ENCODE data around the gene TLR8. TPM values are rescaled to one million over a fixed set of nuclear protein-coding genes. Genes with fewer than 3 reads are reported as not detected.

The TLR8 gene
- total RNA-seq, 6 experiments from 2014 or later = not detected

DNA sequence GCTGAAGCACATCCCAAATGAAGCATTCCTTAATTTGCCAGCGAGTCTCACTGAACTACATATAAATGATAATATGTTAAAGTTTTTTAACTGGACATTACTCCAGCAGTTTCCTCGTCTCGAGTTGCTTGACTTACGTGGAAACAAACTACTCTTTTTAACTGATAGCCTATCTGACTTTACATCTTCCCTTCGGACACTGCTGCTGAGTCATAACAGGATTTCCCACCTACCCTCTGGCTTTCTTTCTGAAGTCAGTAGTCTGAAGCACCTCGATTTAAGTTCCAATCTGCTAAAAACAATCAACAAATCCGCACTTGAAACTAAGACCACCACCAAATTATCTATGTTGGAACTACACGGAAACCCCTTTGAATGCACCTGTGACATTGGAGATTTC lies 14.6 kb downstream of the TLR8 start:
- peaks cover 7% of the 10 kb centered on the region; the same call in 1 of the 2 replicates for H3K27me3 Mint-ChIP-seq (ENCODE audit: insufficient read depth)
- TF ChIP-seq, protein P1, sequence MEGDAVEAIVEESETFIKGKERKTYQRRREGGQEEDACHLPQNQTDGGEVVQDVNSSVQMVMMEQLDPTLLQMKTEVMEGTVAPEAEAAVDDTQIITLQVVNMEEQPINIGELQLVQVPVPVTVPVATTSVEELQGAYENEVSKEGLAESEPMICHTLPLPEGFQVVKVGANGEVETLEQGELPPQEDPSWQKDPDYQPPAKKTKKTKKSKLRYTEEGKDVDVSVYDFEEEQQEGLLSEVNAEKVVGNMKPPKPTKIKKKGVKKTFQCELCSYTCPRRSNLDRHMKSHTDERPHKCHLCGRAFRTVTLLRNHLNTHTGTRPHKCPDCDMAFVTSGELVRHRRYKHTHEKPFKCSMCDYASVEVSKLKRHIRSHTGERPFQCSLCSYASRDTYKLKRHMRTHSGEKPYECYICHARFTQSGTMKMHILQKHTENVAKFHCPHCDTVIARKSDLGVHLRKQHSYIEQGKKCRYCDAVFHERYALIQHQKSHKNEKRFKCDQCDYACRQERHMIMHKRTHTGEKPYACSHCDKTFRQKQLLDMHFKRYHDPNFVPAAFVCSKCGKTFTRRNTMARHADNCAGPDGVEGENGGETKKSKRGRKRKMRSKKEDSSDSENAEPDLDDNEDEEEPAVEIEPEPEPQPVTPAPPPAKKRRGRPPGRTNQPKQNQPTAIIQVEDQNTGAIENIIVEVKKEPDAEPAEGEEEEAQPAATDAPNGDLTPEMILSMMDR (IDR thresholded peaks at IDR 0.05) = no peak
- H3K27ac Mint-ChIP-seq = no peak overlapping the region
- no peaks in the 10 kb centered on the region for H3K4me1 Mint-ChIP-seq (ENCODE audit: low read depth)
- no peak overlapping the region for H3K4me3 Mint-ChIP-seq
- no peaks in the 10 kb centered on the region for H3K9me3 Mint-ChIP-seq
- no peak for DNase-seq
- no peaks in the 10 kb centered on the region for H3K36me3 Mint-ChIP-seq (ENCODE audit: low read depth)

DNA sequence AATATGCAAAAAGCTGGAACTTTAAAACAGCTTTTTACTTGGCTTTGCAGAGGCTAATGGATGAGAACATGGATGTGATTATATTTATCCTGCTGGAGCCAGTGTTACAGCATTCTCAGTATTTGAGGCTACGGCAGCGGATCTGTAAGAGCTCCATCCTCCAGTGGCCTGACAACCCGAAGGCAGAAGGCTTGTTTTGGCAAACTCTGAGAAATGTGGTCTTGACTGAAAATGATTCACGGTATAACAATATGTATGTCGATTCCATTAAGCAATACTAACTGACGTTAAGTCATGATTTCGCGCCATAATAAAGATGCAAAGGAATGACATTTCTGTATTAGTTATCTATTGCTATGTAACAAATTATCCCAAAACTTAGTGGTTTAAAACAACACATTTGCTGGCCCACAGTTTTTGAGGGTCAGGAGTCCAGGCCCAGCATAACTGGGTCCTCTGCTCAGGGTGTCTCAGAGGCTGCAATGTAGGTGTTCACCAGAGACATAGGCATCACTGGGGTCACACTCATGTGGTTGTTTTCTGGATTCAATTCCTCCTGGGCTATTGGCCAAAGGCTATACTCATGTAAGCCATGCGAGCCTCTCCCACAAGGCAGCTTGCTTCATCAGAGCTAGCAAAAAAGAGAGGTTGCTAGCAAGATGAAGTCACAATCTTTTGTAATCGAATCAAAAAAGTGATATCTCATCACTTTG lies 15.6 kb downstream of the TLR8 start:
- no peak overlapping the region for H3K4me3 Mint-ChIP-seq
- H3K36me3 Mint-ChIP-seq (ENCODE audit: low read depth) = no peaks in the 10 kb centered on the region
- TF ChIP-seq, protein P1 (IDR thresholded peaks at IDR 0.05) = no peak
- peaks cover 7% of the 10 kb centered on the region; the same call in 1 of the 2 replicates for H3K27me3 Mint-ChIP-seq (ENCODE audit: insufficient read depth)
- no peak overlapping the region for H3K27ac Mint-ChIP-seq
- H3K9me3 Mint-ChIP-seq = no peaks in the 10 kb centered on the region
- DNase-seq = no peak
- H3K4me1 Mint-ChIP-seq (ENCODE audit: low read depth) = no peaks in the 10 kb centered on the region

DNA sequence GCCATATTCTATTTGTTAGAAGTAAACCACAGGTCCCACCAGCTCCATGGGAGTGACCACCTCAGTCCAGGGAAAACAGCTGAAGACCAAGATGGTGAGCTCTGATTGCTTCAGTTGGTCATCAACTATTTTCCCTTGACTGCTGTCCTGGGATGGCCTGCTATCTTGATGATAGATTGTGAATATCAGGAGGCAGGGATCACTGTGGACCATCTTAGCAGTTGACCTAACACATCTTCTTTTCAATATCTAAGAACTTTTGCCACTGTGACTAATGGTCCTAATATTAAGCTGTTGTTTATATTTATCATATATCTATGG lies 16.1 kb downstream of the TLR8 start:
- Mint-ChIP-seq H3K9me3 (no peaks in the 10 kb centered on the region), H3K36me3 (ENCODE audit: low read depth) (no peaks in the 10 kb centered on the region)
- TF ChIP-seq, protein P1 (IDR thresholded peaks at IDR 0.05) = no peak

DNA sequence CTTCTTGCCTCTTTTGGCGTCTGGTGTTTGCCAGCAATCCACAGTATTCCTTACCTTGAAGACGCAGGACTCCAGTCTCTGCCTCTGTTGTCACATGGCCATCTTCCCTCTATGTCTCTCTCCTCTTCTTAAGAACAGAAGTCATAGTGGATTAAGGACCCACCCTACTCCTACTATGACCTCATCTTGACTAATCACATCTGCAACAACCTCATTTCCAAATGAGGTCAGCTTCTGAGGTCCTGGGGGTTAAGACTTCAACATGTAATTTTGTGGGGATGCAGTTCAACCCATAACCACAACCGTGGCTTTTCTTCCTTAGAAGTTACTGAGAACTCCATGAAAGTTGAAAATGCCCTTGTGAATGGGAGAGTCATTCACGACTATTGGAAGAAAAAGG lies 23.3 kb downstream of the TLR8 start:
- peaks cover 2% of the 10 kb centered on the region; the same call in 1 of the 2 replicates for H3K27me3 Mint-ChIP-seq (ENCODE audit: insufficient read depth)
- no peaks in the 10 kb centered on the region for H3K9me3 Mint-ChIP-seq
- H3K27ac Mint-ChIP-seq = no peak overlapping the region
- TF ChIP-seq, protein P1 (IDR thresholded peaks at IDR 0.05) = no peak
- H3K36me3 Mint-ChIP-seq (ENCODE audit: low read depth) = no peaks in the 10 kb centered on the region
- peaks cover 9% of the 10 kb centered on the region; the same call in 1 of the 2 replicates for H3K4me1 Mint-ChIP-seq (ENCODE audit: low read depth)
- no peak for DNase-seq
- no peak overlapping the region for H3K4me3 Mint-ChIP-seq

More for the DNA sequence above, 16.1 kb downstream of the TLR8 start:
- Mint-ChIP-seq H3K4me3 (no peak overlapping the region), H3K4me1 (ENCODE audit: low read depth) (no peaks in the 10 kb centered on the region), H3K27ac (no peak overlapping the region), H3K27me3 (ENCODE audit: insufficient read depth) (peaks cover 7% of the 10 kb centered on the region; the same call in 1 of the 2 replicates)
- no peak for DNase-seq

DNA sequence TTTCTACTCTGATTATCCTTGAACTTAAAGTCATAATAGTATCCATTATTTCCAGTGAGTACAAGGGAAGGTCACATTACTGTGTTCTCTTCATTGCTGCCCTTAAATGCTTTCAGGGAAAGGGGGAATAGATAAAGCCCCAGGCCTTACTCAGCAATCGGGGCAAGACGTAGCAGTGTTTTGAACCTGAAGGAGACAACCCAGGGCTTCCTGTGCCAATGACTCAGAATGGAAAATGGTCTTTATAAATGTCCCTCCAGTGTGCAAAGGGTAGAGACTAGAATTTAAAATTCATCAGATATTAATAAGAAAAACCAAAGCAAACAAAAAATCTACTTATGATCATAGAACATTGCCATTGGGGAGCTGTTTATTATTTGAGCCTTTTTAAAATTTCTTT lies 23.7 kb downstream of the TLR8 start:
- TF ChIP-seq, protein P1 (IDR thresholded peaks at IDR 0.05) = no peak
- peaks cover under 1% of the 10 kb centered on the region; the same call in 1 of the 2 replicates for H3K27me3 Mint-ChIP-seq (ENCODE audit: insufficient read depth)
- no peaks in the 10 kb centered on the region for H3K9me3 Mint-ChIP-seq
- no peak overlapping the region for H3K4me3 Mint-ChIP-seq
- no peak overlapping the region for H3K27ac Mint-ChIP-seq
- peaks cover 9% of the 10 kb centered on the region; the same call in 1 of the 2 replicates for H3K4me1 Mint-ChIP-seq (ENCODE audit: low read depth)
- H3K36me3 Mint-ChIP-seq (ENCODE audit: low read depth) = no peaks in the 10 kb centered on the region
- DNase-seq = no peak

All from HFFc6 (cell line).